Stomach (tissue), 4 donors: ENCODE measurements around the gene SERINC5.

ENCODE experiments used
- EP300 ChIP-seq: sonication (generic); formaldehyde crosslinking; IDR thresholded peaks from one replicate; pipeline ENCODE4 v1.6.1; 2017; ENCODE audit warnings: antibody characterized with exemption
- POLR2A ChIP-seq, 4 donors: fragments of 450-650 bp; IDR thresholded peaks; one replicate each; pipeline ENCODE4 v1.6.1; 2016; ENCODE audit warnings: antibody characterized with exemption in 4 of 4, control low read depth in 2 of 4, mild to moderate bottlenecking in 1 of 4, moderate library complexity in 1 of 4
- TF ChIP-seq, protein P1 (sequence below), 7 experiments: fragments of 450-650 bp in 4 of 7; fragments of 200-600 bp in 3 of 7; sonication (generic) in 3 of 7; IDR thresholded peaks; one replicate each; pipeline ENCODE4 v1.5.1; 2016 to 2019; ENCODE audit warnings: antibody characterized with exemption in 7 of 7, control low read depth in 2 of 7, mild to moderate bottlenecking in 1 of 7

GRCh38 chr5:80215523-80215922, 40.3 kb downstream of the SERINC5 start:
- TF ChIP-seq, protein P1, sequence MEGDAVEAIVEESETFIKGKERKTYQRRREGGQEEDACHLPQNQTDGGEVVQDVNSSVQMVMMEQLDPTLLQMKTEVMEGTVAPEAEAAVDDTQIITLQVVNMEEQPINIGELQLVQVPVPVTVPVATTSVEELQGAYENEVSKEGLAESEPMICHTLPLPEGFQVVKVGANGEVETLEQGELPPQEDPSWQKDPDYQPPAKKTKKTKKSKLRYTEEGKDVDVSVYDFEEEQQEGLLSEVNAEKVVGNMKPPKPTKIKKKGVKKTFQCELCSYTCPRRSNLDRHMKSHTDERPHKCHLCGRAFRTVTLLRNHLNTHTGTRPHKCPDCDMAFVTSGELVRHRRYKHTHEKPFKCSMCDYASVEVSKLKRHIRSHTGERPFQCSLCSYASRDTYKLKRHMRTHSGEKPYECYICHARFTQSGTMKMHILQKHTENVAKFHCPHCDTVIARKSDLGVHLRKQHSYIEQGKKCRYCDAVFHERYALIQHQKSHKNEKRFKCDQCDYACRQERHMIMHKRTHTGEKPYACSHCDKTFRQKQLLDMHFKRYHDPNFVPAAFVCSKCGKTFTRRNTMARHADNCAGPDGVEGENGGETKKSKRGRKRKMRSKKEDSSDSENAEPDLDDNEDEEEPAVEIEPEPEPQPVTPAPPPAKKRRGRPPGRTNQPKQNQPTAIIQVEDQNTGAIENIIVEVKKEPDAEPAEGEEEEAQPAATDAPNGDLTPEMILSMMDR (IDR thresholded peaks at IDR 0.05): no peak
- TF ChIP-seq EP300: no peak
- no peak for TF ChIP-seq POLR2A (IDR thresholded peaks at IDR 0.05)
